HG02623 (cell line): Measurements from ENCODE around the gene DYRK2.

ENCODE experiments used
- ATAC-seq: cut with Tn5 transposase; IDR thresholded peaks from one replicate; pipeline ENCODE4 v1.9.1; 2021; ENCODE audit warnings: moderate library complexity; ENCODE audit not compliant: unreplicated experiment

The DYRK2 gene

GRCh38 chr12:67648521-67649260 is at the start of gene DYRK2:
Gene DYRK2, plus strand, starts transcription at chr12:67648745. Its CDS starts 389 bp downstream, at chr12:67649134.
- peak; percentile 46 for ATAC-seq

- ATAC-seq: no peak
Measured at GRCh38 chr12:67599691-67600090, 48.9 kb upstream of the DYRK2 start.

GRCh38 chr12:67601126-67601525 is 47.4 kb upstream of the DYRK2 start:
- ATAC-seq: no peak

GRCh38 chr12:67609226-67609870 is 39.2 kb upstream of the DYRK2 start:
- ATAC-seq: no peak

- no peak for ATAC-seq
Measured at GRCh38 chr12:67613040-67613439, 35.5 kb upstream of the DYRK2 start.

- ATAC-seq: no peak
Measured at GRCh38 chr12:67617629-67618028, 30.9 kb upstream of the DYRK2 start.

GRCh38 chr12:67618303-67618702 is 30.2 kb upstream of the DYRK2 start:
- ATAC-seq: no peak

GRCh38 chr12:67621112-67621511 is 27.4 kb upstream of the DYRK2 start:
- ATAC-seq: no peak

- ATAC-seq: no peak
Measured at GRCh38 chr12:67621926-67622325, 26.6 kb upstream of the DYRK2 start.

GRCh38 chr12:67623259-67623658 is 25.3 kb upstream of the DYRK2 start:
- no peak for ATAC-seq

GRCh38 chr12:67624355-67624754 is 24.2 kb upstream of the DYRK2 start:
- ATAC-seq: no peak

- no peak for ATAC-seq
Measured at GRCh38 chr12:67625004-67625403, 23.5 kb upstream of the DYRK2 start.

GRCh38 chr12:67626156-67626555 is 22.4 kb upstream of the DYRK2 start:
- no peak for ATAC-seq

GRCh38 chr12:67630373-67631088 is 18.0 kb upstream of the DYRK2 start:
- peak; percentile 98 for ATAC-seq

GRCh38 chr12:67632005-67632404 is 16.5 kb upstream of the DYRK2 start:
- ATAC-seq: no peak

GRCh38 chr12:67633024-67633610 is 15.4 kb upstream of the DYRK2 start:
- no peak for ATAC-seq

- ATAC-seq: no peak
Measured at GRCh38 chr12:67633708-67634107, 14.8 kb upstream of the DYRK2 start.

- no peak for ATAC-seq
Measured at GRCh38 chr12:67634303-67634761, 14.2 kb upstream of the DYRK2 start.

GRCh38 chr12:67637718-67638117 is 10.8 kb upstream of the DYRK2 start:
- no peak for ATAC-seq

GRCh38 chr12:67638694-67639093 is 9.9 kb upstream of the DYRK2 start:
- ATAC-seq: no peak

GRCh38 chr12:67640863-67641262 is 7.7 kb upstream of the DYRK2 start:
- ATAC-seq: no peak
